ENCODE measurements around the gene NT5C.

- no peak for TF ChIP-seq SUZ12 (IDR thresholded peaks at IDR 0.05)
- no peak for TF ChIP-seq SP1 (IDR thresholded peaks at IDR 0.05)
- TF ChIP-seq LEF1 (IDR thresholded peaks at IDR 0.05; ENCODE audit: borderline replicate concordance): no peak
- TF ChIP-seq L3MBTL2 (conservative IDR thresholded peaks at IDR 0.05): no peak
- no peak for TF ChIP-seq ELF4 (IDR thresholded peaks at IDR 0.05)
- no peak for TF ChIP-seq BHLHE40 (IDR thresholded peaks at IDR 0.05; ENCODE audit: borderline replicate concordance)
- TF ChIP-seq TARDBP (IDR thresholded peaks at IDR 0.05): no peak
- TF ChIP-seq FOXK2 (IDR thresholded peaks at IDR 0.05): no peak
- no peak for TF ChIP-seq PKNOX1 (IDR thresholded peaks at IDR 0.05)
- no peak for TF ChIP-seq NFRKB (IDR thresholded peaks at IDR 0.05)
These were observed 35.4 kb downstream of the NT5C start for GRCh38 chr17:75096082-75096625.

Data from HEK293T (cell line).